Measurements from ENCODE around the gene GOLT1A. TPM values are rescaled to one million over a fixed set of nuclear protein-coding genes. Genes with fewer than 3 reads are reported as not detected.

The GOLT1A gene
- total and polyA plus RNA-seq, 2 of the 8 experiments (the other 6 are each of a cell fraction or from before 2014, with no cell fraction given): 7.5 to 8.5 TPM

DNA sequence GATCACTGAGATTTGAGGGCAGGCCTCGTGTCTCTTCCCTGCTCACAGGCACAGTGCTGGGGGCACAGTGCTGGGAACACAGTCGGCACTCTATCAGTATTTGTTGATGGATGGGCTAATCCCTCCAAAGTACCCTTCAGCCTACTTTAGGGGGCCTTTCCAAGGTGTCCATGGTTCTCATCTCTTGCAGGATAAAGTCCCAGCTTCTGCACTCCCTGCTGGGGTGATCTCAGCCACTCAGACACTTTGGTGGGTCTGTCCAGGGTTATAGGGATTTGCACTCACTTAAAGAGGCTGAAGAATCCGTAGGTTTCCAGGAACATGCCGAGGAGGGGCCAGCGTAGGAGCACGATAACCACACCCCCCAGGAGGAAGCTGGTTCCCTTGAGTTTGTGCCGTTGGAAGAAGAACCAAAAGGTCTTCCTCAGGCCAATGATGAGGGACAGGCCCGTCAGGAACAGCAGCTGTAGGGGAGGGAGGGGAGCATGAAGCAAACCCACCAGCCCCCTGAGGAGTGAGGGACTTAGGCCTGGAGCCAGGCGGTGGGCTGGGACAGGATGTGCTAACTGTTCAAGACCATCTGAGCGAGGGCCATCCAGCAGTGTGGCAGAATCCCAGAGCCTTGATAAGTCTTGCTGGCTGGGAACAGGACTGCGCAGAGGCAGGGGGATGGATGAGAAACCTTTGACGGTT is 12.3 kb downstream of the GOLT1A start:
- H3K9me3 ChIP-seq (ENCODE audit: insufficient read depth in 2 of 2, low read depth in 1 of 2, low read length in 1 of 2): no peaks in the 10 kb centered on the region
- H3K4me1 ChIP-seq (replicated peaks in 1 of 4; ENCODE audit: control insufficient read depth in 3 of 4, insufficient read depth in 4 of 4, low read length in 3 of 4): peaks cover 0 to 1% (median 0%) of the 10 kb centered on the region in 4 experiments; a peak in 2 of 7 replicates
- H3K4ac ChIP-seq (replicated peaks; ENCODE audit: insufficient read length, low read depth, low read length): no peak overlapping the region
- no peaks in the 10 kb centered on the region for H3K79me2 ChIP-seq (ENCODE audit: control insufficient read depth in 1 of 2, insufficient read depth in 2 of 2, low read length in 2 of 2)
- no peak overlapping the region for H3K56ac ChIP-seq (replicated peaks; ENCODE audit: insufficient read length, low read depth, low read length)
- no peak overlapping the region for H3K14ac ChIP-seq (ENCODE audit: insufficient read length)
- no peak overlapping the region for H2BK120ac ChIP-seq (replicated peaks; ENCODE audit: low read depth, low read length)
- H2AK5ac ChIP-seq (ENCODE audit: low read depth, low read length): no peak overlapping the region; the same call in 1 of the 2 replicates
- H4K8ac ChIP-seq (ENCODE audit: extremely low read depth, insufficient read depth, low read length): no peak overlapping the region
- H3K79me1 ChIP-seq (ENCODE audit: low read depth, low read length): no peaks in the 10 kb centered on the region
- FAIRE-seq (no peak), DNase-seq (ENCODE audit: low read depth in 1 of 2, low spot score in 2 of 2) (no peak)
- WGBS, 2 experiments (ENCODE audit: extremely low coverage in 1 of 2, insufficient coverage in 1 of 2, insufficient read length in 1 of 2, insufficient replicate concordance in 2 of 2, low coverage in 1 of 2, low lambda C conversion rate in 2 of 2, missing lambda C conversion rate in 1 of 2): 88% methylated on average over 12 of the region's 12 CpGs; no CpG with 5 or more reads in 1 of the 2 experiments
- H2AFZ ChIP-seq (ENCODE audit: low read length): no peak overlapping the region
- ChIA-PET CTCF (ENCODE audit: partially characterized antibody) (interaction anchor here (0.6 to 12.6 kb wide), 5 partner anchors 10 to 162 kb away, joined by 3 to 360 read pairs (median 4); partner anchors contain the start of genes ETNK2, GOLT1A and REN), POLR2A (ENCODE audit: partially characterized antibody) (no interaction called here)
- H2BK15ac ChIP-seq (ENCODE audit: low read length): no peak overlapping the region
- no peak overlapping the region for H2BK20ac ChIP-seq (ENCODE audit: low read length)
- no peak overlapping the region for H3K18ac ChIP-seq (ENCODE audit: extremely low read depth, low read length)
- TF ChIP-seq CBX5 (IDR thresholded peaks at IDR 0.05; ENCODE audit: low read depth, low read length) (no peak), TBP (IDR thresholded peaks at IDR 0.05; ENCODE audit: low read depth, low read length) (no peak), CREB1 (IDR thresholded peaks at IDR 0.05) (no peak), CTBP2 (IDR thresholded peaks at IDR 0.05; ENCODE audit: borderline replicate concordance, insufficient read depth, insufficient read length, low read length) (no peak), ASH2L (IDR thresholded peaks at IDR 0.05; ENCODE audit: low read length) (no peak), TAF1 (IDR thresholded peaks at IDR 0.05; ENCODE audit: low read depth, low read length) (no peak), BRCA1 (IDR thresholded peaks at IDR 0.05; ENCODE audit: low read depth, low read length) (no peak)
- no peaks in the 10 kb centered on the region for H3K23me2 ChIP-seq (ENCODE audit: low read depth, low read length)
- no peak overlapping the region for H3K9ac ChIP-seq (replicated peaks in 1 of 4; ENCODE audit: extremely low read depth in 1 of 4, low read depth in 3 of 4, low read length in 3 of 4)
- no peak overlapping the region for H3K4me2 ChIP-seq (ENCODE audit: insufficient read depth in 1 of 2, low read depth in 2 of 2, low read length in 2 of 2)
- no peak overlapping the region for H4K5ac ChIP-seq (ENCODE audit: insufficient read length, low read depth, low read length)
- H4K91ac ChIP-seq (replicated peaks; ENCODE audit: insufficient read length, low read length): no peak overlapping the region
- H3K23ac ChIP-seq (ENCODE audit: insufficient read length): no peak overlapping the region
- H2BK12ac ChIP-seq (ENCODE audit: low read depth, low read length): no peak overlapping the region
- H2BK5ac ChIP-seq (ENCODE audit: low read depth, low read length): no peak overlapping the region
- H3K27ac ChIP-seq (ENCODE audit: low read depth, low read length): no peak overlapping the region
- H3K4me3 ChIP-seq (ENCODE audit: extremely low read depth in 1 of 4, insufficient read depth in 2 of 4, low read depth in 3 of 4, low read length in 4 of 4): no peak overlapping the region
- no peaks in the 10 kb centered on the region for H3K36me3 ChIP-seq (ENCODE audit: control insufficient read depth in 2 of 4, insufficient read depth in 4 of 4, low read length in 3 of 4)
- no peaks in the 10 kb centered on the region for H3K27me3 ChIP-seq (replicated peaks in 1 of 4; ENCODE audit: control insufficient read depth in 3 of 4, extremely low read depth in 1 of 4, insufficient read depth in 3 of 4, low read length in 3 of 4)
- no peaks in the 10 kb centered on the region for H4K20me1 ChIP-seq (replicated peaks in 1 of 2; ENCODE audit: control insufficient read depth in 1 of 2, insufficient read depth in 2 of 2, low read length in 2 of 2)
